Motor neuron (in vitro differentiated cells): ENCODE measurements around the gene SORCS1. TPM values are rescaled to one million over a fixed set of nuclear protein-coding genes. Genes with fewer than 3 reads are reported as not detected.

Experiments
- ATAC-seq, 8 experiments: fragments of 200-7000 bp; cut with Tn5 transposase; replicated peaks in 6 of 8; 2 replicates each; pipeline ENCODE4 v1.8.0; 2021; ENCODE audit warnings: mild to moderate bottlenecking in 8 of 8, moderate library complexity in 8 of 8
- H3K27ac ChIP-seq, 2 donors: fragments of 250-450 bp; sonication (Bioruptor Pico); 2 replicates each; pipeline ENCODE4 v1.9.0; 2021; ENCODE audit warnings: antibody characterized with exemption in 2 of 2, mild to moderate bottlenecking in 2 of 2, moderate library complexity in 1 of 2
- H3K4me1 ChIP-seq, 2 donors: fragments of 250-450 bp; sonication (Bioruptor Pico); replicated peaks in 1 of 2; 2 replicates each; pipeline ENCODE4 v1.6.1; 2021; ENCODE audit warnings: antibody characterized with exemption in 2 of 2, mild to moderate bottlenecking in 2 of 2, moderate library complexity in 1 of 2
- H3K4me3 ChIP-seq, 5 donors: fragments of 250-450 bp; sonication (Bioruptor Pico); 2 replicates each; pipeline ENCODE4 v1.9.0; 2021; ENCODE audit warnings: antibody characterized with exemption in 5 of 5, mild to moderate bottlenecking in 5 of 5, moderate library complexity in 4 of 5
- WGBS, 10 experiments: fragments of 450-650 bp; shearing (Covaris generic); methylation state at CpG; one replicate each; pipeline ENCODE4 v1.0.0; 2022; 5-methylcytosine and 5-hydroxymethylcytosine counted together
- in situ Hi-C, 9 experiments: fragments of 400-800 bp; cut with MboI; loops; one replicate each; pipeline ENCODE4 v1.15.0; 2021; ENCODE audit warnings: low sequenced_read_pairs in 9 of 9, low pct_unique_long_range_greater_than_20kb in 2 of 9; ENCODE audit not compliant: unreplicated experiment in 9 of 9
- total RNA-seq, 8 experiments: library from RNA; unstranded; fragments of 300-600 nt; gene quantifications; 2 replicates each; pipeline versions ENCODE4 v1.2.3 to v1.2.4, GENCODE V29; 2022

The SORCS1 gene
- total RNA-seq, 8 experiments from 2014 or later, result 0.27 to 17.0 (median 11.0) TPM

- in situ Hi-C loops, result no loop called here
- H3K4me1 ChIP-seq, result peaks cover 4 to 18% of the 10 kb centered on the region in 2 donors
- WGBS, 10 experiments, result 0 to 100% (median 58%) methylated on average over 1 of the region's 1 CpG; no CpG with 5 or more reads in 2 of the 10 experiments
- H3K27ac ChIP-seq, result no peak overlapping the region
- peak in 1 of 8 experiments; percentile 18 for ATAC-seq
- no peak overlapping the region for H3K4me3 ChIP-seq
Measured at GRCh38 chr10:106777841-106778240, 386.7 kb downstream of the SORCS1 start.

GRCh38 chr10:106775127-106775526 lies 389.4 kb downstream of the SORCS1 start:
- H3K4me1 ChIP-seq, result peaks cover 6 to 18% of the 10 kb centered on the region in 2 donors
- H3K4me3 ChIP-seq, result no peak overlapping the region
- WGBS, 10 experiments, result 0 to 100% (median 85%) methylated on average over 1 to 4 of the region's 4 CpGs; no CpG with 5 or more reads in 2 of the 10 experiments
- H3K27ac ChIP-seq, result no peak overlapping the region
- ATAC-seq, result peak in 3 of 8 experiments; percentile 51 to 97 (median 81)
- in situ Hi-C loops, result no loop called here

DNA sequence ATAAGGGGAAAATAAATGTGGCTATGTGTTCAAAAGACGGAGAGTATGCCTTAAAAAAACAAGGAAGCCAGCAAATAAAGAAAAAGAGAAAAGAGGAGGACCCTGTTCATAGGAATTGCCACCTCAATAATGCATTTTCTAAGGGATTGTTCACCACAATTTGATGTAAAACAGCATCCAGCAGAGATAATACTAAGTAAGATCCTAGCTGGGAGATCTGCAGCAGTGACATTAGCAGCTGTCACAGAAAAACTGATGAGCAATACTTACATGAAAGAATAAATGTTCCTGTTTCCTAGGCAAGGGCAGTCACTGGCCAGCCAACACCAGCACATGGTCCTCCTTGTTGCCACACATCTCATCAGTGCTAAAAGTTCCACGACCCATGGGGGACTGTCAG lies 391.5 kb downstream of the SORCS1 start:
- in situ Hi-C loops, result no loop called here
- Histone ChIP-seq H3K27ac (no peak overlapping the region), H3K4me3 (no peak overlapping the region), H3K4me1 (peaks cover 6 to 9% of the 10 kb centered on the region in 2 donors)
- ATAC-seq, result peak in 1 of 8 experiments; percentile 27
- 0 to 83% (median 62%) methylated on average over 1 to 2 of the region's 2 CpGs for WGBS, 10 experiments

DNA sequence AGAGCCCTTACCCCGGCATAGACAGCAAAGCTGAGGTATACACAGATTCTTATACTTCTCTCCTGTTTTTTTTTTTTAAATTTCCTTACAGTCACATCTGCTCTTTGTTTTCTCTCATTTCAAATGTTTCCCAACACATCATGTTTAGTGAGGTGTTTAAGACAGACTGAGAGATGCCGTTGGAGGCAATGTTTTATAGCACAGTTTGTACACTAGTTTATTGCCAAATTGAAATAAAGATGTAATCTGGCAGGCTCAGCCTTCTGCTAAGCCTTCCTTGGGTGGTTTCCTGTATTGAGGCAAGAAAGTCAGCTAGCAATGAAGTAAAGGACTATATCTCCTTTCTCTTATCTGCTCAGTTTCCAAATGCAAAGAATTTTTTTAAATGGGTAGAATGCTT lies 393.4 kb downstream of the SORCS1 start:
- whole genome bisulfite sequencing, 10 experiments, result 0 to 100% (median 60%) methylated on average over 1 to 2 of the region's 2 CpGs; no CpG with 5 or more reads in 1 of the 10 experiments
- Histone ChIP-seq H3K27ac (no peak overlapping the region), H3K4me3 (no peak overlapping the region), H3K4me1 (peaks cover 2 to 6% of the 10 kb centered on the region in 2 donors)
- ATAC-seq, result no peak
- in situ Hi-C loops, result no loop called here

GRCh38 chr10:106768204-106768603 lies 396.3 kb downstream of the SORCS1 start:
- H3K27ac ChIP-seq, result no peak overlapping the region
- in situ Hi-C loops, result no loop called here
- ATAC-seq, result peak in 1 of 8 experiments; percentile 30
- H3K4me1 ChIP-seq, result peaks cover 2 to 5% of the 10 kb centered on the region in 2 donors
- no peak overlapping the region for H3K4me3 ChIP-seq

DNA sequence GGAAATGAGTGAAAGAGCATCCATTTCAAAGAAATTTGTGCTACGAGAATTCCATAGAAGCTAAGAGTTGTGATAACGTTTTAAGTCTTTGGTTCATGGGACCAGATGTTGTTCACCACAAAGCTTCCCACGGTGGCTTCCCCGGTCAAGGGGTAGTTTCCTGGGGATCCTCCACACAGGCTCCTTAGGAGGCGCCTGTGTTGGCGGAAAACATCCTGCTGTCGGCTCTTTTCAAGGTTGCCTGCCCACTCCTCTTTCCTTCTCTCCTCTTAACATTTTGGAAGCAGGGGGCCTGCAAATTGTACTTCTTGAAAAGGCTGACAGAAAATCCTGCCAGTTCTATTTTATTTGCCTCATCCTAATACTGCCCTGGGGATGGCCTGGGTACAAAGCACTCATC lies 398.6 kb downstream of the SORCS1 start:
- H3K27ac ChIP-seq, result no peak overlapping the region
- no peak for ATAC-seq

GRCh38 chr10:106765241-106765754 lies 399.2 kb downstream of the SORCS1 start:
- WGBS, 10 experiments, result 13 to 100% (median 93%) methylated on average over 1 of the region's 1 CpG; no CpG with 5 or more reads in 4 of the 10 experiments
- no peak overlapping the region for H3K27ac ChIP-seq
- in situ Hi-C loops, result no loop called here
- no peak overlapping the region for H3K4me3 ChIP-seq
- ATAC-seq, result no peak
- H3K4me1 ChIP-seq, result no peaks in the 10 kb centered on the region

More for the DNA sequence above, 398.6 kb downstream of the SORCS1 start:
- 11 to 100% (median 52%) methylated on average over 1 to 7 of the region's 7 CpGs for WGBS, 10 experiments
- in situ Hi-C loops, result no loop called here
- no peak overlapping the region for H3K4me3 ChIP-seq
- H3K4me1 ChIP-seq, result no peaks in the 10 kb centered on the region

GRCh38 chr10:106764360-106764759 lies 400.1 kb downstream of the SORCS1 start:
- no peak overlapping the region for H3K27ac ChIP-seq
- WGBS, 10 experiments, result 10 to 100% (median 70%) methylated on average over 1 to 6 of the region's 6 CpGs; no CpG with 5 or more reads in 2 of the 10 experiments
- ATAC-seq, result no peak
- H3K4me3 ChIP-seq, result no peak overlapping the region
- in situ Hi-C loops, result no loop called here
- no peaks in the 10 kb centered on the region for H3K4me1 ChIP-seq

DNA sequence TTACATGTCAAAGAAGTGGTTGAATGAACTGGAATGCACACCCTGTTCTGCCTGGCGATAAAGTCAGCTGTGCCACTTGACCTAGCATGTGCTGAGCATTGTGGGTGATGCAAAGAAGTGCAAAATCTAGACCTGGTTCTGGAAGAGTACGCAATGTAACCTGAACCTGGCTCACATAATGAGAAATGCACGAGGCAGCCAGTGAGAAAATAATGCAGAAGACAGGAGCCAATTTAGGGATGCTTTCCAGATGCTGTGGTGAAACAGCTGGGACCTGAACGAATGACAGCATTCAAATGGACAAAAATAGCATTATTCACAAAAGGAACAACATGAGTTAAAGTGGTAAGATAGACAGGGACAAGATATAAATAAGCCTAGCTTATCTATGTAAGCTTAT lies 402.6 kb downstream of the SORCS1 start:
- in situ Hi-C loops, result no loop called here
- 7 to 100% (median 87%) methylated on average over 1 to 4 of the region's 4 CpGs; no CpG with 5 or more reads in 1 of the 10 experiments for WGBS, 10 experiments
- no peak overlapping the region for H3K27ac ChIP-seq

DNA sequence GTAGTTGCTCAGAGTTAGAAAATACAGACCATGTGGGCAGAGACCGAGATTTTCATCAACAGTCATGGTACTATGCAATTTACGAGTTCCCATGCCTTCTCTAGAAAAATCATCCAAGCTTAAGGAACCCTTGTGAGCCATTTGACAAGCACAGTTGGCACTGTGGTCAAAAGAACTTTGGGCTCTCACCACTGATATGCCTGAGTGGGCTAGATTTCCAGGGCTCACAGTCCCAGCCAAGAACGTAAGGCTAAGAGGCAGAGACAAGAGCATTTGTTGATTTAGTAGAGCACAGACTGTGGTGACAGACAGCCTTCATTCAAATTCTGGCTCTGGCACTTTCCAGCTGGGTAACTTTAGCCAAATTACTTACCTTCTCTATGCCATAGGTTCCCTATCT lies 407.0 kb downstream of the SORCS1 start:
- in situ Hi-C loops, result no loop called here
- H3K27ac ChIP-seq, result no peak overlapping the region
- no peak for ATAC-seq
- H3K4me1 ChIP-seq, result no peaks in the 10 kb centered on the region
- no peak overlapping the region for H3K4me3 ChIP-seq
- 0 to 100% (median 94%) methylated on average over 1 to 2 of the region's 3 CpGs; no CpG with 5 or more reads in 3 of the 10 experiments for WGBS, 10 experiments

More for the DNA sequence above, 402.6 kb downstream of the SORCS1 start:
- Histone ChIP-seq H3K4me3 (no peak overlapping the region), H3K4me1 (no peaks in the 10 kb centered on the region)
- no peak for ATAC-seq

DNA sequence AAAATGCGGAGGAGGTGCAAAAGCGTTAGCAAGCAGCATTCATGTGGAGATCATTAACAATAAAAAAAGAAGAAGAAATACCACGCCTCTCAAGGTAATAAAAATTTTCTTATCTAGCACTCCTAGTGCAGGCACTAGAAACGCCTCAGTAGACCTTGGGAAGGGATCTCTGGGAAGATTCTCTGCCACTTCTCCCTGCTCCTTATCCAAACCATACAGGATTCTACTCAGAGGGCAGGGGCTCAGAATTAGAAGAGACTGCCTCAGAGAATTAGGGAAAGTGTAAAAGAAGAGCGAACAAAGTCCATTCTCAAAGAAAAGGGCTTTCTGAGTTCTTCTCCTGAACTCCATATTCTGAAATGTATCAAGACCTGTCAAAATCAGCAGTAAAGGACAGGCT lies 413.4 kb downstream of the SORCS1 start:
- H3K27ac ChIP-seq, result no peak overlapping the region
- peaks cover 4 to 13% of the 10 kb centered on the region in 2 donors for H3K4me1 ChIP-seq
- H3K4me3 ChIP-seq, result no peak overlapping the region
- no peak for ATAC-seq
- in situ Hi-C loops, result no loop called here
- 26 to 97% (median 69%) methylated on average over 1 to 5 of the region's 5 CpGs; no CpG with 5 or more reads in 1 of the 10 experiments for WGBS, 10 experiments

- Histone ChIP-seq H3K4me3 (no peak overlapping the region), H3K4me1 (peaks cover 4 to 13% of the 10 kb centered on the region in 2 donors), H3K27ac (no peak overlapping the region)
- ATAC-seq, result peak in 5 of 8 experiments; percentile 39 to 96 (median 52)
- whole genome bisulfite sequencing, 10 experiments, result 0 to 43% (median 0%) methylated on average over 1 of the region's 1 CpG; no CpG with 5 or more reads in 5 of the 10 experiments
- in situ Hi-C loops, result no loop called here
Measured at GRCh38 chr10:106746868-106747267, 417.6 kb downstream of the SORCS1 start.

DNA sequence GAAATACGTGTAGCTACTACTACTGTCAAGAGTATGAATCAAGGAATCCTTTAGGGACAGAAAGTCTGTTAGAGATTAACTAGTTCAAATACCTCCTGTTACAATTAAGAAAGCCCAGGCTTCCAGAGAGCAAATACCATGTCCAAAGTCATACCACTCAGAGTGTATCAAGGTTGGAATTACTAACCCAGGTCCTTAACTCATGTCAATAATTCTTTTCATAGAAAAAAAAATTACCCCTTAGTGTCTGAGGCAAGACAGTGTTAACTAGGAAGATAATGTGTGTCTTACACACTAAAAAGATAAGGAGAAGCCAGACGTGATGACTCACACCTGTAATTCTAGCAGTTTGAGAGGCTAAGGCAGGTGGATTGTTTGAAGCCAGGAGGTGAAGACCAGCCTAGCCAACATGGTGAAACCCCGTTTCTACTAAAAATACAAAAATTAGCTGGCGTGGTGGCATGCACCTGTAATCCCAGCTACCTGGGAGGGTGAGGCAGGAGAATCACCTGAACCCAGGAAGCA lies 423.4 kb downstream of the SORCS1 start:
- WGBS, 10 experiments, result 9 to 89% (median 66%) methylated on average over 1 to 4 of the region's 4 CpGs
- no peak for ATAC-seq
- in situ Hi-C loops, result no loop called here
- no peak overlapping the region for H3K4me3 ChIP-seq
- H3K4me1 ChIP-seq, result no peaks in the 10 kb centered on the region
- no peak overlapping the region for H3K27ac ChIP-seq

- WGBS, 10 experiments, result 0 to 100% (median 92%) methylated on average over 1 of the region's 1 CpG; no CpG with 5 or more reads in 3 of the 10 experiments
- Histone ChIP-seq H3K27ac (no peak overlapping the region), H3K4me3 (no peak overlapping the region), H3K4me1 (no peaks in the 10 kb centered on the region)
- ATAC-seq, result no peak
- in situ Hi-C loops, result no loop called here
Measured at GRCh38 chr10:106740071-106740470, 424.4 kb downstream of the SORCS1 start.
